K562 (cell line): ENCODE measurements around the gene INTS1.

ENCODE experiments used
- ATF7 ChIP-seq: fragments of 450-650 bp; IDR thresholded peaks from 2 replicates; pipeline ENCODE4 v1.7.1; 2014; ENCODE audit warnings: mild to moderate bottlenecking, moderate library complexity
- BRCA1 ChIP-seq, 2 experiments: fragments of 450-650 bp in 1 of 2; sonication (generic) in 1 of 2; formaldehyde crosslinking in 1 of 2; IDR thresholded peaks; 2 replicates each; pipeline versions ENCODE4 v1.5.0 to v1.6.1; 2017 to 2020; ENCODE audit warnings: mild to moderate bottlenecking in 1 of 2, missing genetic modification reagents in 1 of 2
- BRD9 ChIP-seq: fragments of 450-650 bp; IDR thresholded peaks from 2 replicates; pipeline ENCODE4 v1.6.1; 2018; ENCODE audit warnings: low read depth; ENCODE audit not compliant: partially characterized antibody
- CTCF ChIP-seq, 3 experiments: IDR thresholded peaks in 2 of 3; conservative IDR thresholded peaks in 1 of 3; 2 replicates each; pipeline ENCODE4 v1.5.1; 2011 to 2012; ENCODE audit warnings: low read length in 3 of 3, mild to moderate bottlenecking in 3 of 3, control low read depth in 2 of 3, improper control_type of control experiment in 1 of 3, inconsistent platforms in 1 of 3, low read depth in 1 of 3, mixed read lengths in 1 of 3, moderate library complexity in 1 of 3; ENCODE audit not compliant: insufficient read depth in 2 of 3
- ETV5 ChIP-seq: sonication (generic); formaldehyde crosslinking; IDR thresholded peaks from 2 replicates; pipeline ENCODE4 v1.4.0; 2020; ENCODE audit warnings: low read depth, mild to moderate bottlenecking, missing genetic modification reagents
- FOXA1 ChIP-seq: fragments of 450-650 bp; IDR thresholded peaks from 2 replicates; pipeline ENCODE4 v1.6.1; 2016; ENCODE audit warnings: mild to moderate bottlenecking, borderline replicate concordance
- FOXK2 ChIP-seq, 2 experiments: fragments of 450-650 bp; IDR thresholded peaks in 1 of 2; conservative IDR thresholded peaks in 1 of 2; 2 replicates each; pipeline ENCODE4 v1.6.1; 2016; ENCODE audit warnings: low read depth in 2 of 2, mild to moderate bottlenecking in 1 of 2
- GTF2A2 ChIP-seq: IDR thresholded peaks from 2 replicates; pipeline ENCODE4 v1.6.1; 2016; ENCODE audit warnings: mild to moderate bottlenecking, missing genetic modification characterization, missing compliant biosample characterization
- PTRF ChIP-seq: fragments of 450-650 bp; IDR thresholded peaks from 2 replicates; pipeline ENCODE4 v1.6.1; 2016; ENCODE audit warnings: mild to moderate bottlenecking, missing genetic modification characterization, missing compliant biosample characterization
- SIN3B ChIP-seq: fragments of 450-650 bp; IDR thresholded peaks from 2 replicates; pipeline ENCODE4 v1.6.1; 2017; ENCODE audit warnings: low read depth, mild to moderate bottlenecking, moderate library complexity
- TF ChIP-seq, protein P1 (sequence below): IDR thresholded peaks from 2 replicates; pipeline ENCODE4 v1.6.1; 2012; ENCODE audit warnings: low read depth, low read length, improper control_type of control experiment, borderline replicate concordance
- TF ChIP-seq, protein P2 (sequence below), 3 experiments: fragments of 200-800 bp in 1 of 3; fragments of 250-450 bp in 1 of 3; fragments of 450-650 bp in 1 of 3; sonication (Bioruptor Pico) in 1 of 3; sonication (Bioruptor generic) in 1 of 3; formaldehyde crosslinking in 1 of 3; IDR thresholded peaks; 2 replicates each; pipeline versions ENCODE4 v1.6.1 to v1.8.0; 2016 to 2022; ENCODE audit warnings: mild to moderate bottlenecking in 2 of 3, missing genetic modification characterization in 2 of 3, missing compliant biosample characterization in 1 of 3, moderate library complexity in 1 of 3
- TF ChIP-seq, protein P3 (sequence below): sonication (generic); formaldehyde crosslinking; IDR thresholded peaks from 2 replicates; pipeline ENCODE4 v1.8.1; 2022; ENCODE audit warnings: missing genetic modification reagents
- TF ChIP-seq, protein P4 (sequence below): fragments of 450-650 bp; conservative IDR thresholded peaks from 2 replicates; pipeline ENCODE4 v1.6.1; 2016; ENCODE audit warnings: missing genetic modification characterization, low read depth, mild to moderate bottlenecking, missing compliant biosample characterization, moderate library complexity

DNA sequence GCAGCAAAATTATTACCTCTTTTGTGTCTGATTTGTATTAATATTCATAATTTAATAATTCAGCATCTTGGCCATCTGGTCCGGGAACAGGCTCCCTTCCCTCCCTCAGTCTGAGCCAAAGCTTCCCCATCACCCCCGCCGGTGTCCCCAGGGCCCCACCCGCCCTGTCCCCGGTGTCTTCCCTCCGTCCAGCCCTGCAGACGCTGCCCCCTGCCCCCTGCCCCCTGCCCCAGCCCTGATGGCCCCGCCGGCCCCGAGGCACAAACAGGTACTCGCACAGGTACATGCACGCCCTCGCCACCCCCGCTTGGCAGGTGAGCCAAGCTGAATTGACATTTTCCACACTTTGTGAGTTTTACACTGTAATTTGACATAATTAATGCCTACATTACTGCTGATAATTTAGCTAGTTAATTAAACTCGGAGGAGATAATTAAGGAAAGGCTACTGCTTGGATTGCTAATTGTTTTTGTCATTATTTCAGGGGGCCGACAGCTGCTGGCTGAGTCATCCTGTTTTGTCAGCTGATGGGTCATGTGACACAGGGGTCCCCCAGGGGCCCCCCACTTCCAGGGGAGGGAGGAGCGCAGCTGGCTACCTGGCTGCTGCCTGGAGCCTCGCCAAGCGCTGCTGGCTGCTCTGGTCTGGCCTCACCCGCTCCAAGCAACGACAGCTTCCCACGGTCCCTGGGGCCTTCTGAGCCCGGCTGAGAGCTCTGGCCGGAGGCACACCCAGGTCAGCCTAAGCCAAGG lies 81.5 kb downstream of the INTS1 start:
- TF ChIP-seq SIN3B (no peak), CTCF (IDR thresholded peaks at IDR 0.05 in 2 of 3, conservative IDR thresholded peaks at IDR 0.05 in 1 of 3; ENCODE audit: insufficient read depth in 2 of 3, low read depth in 1 of 3, low read length in 3 of 3) (no peak), ETV5 (CRISPR knock-in tag) (no peak), BRCA1 (IDR thresholded peaks at IDR 0.05) (no peak), BRCA1 (CRISPR knock-in tag; IDR thresholded peaks at IDR 0.05) (no peak), FOXK2 (conservative IDR thresholded peaks at IDR 0.05 in 1 of 2, IDR thresholded peaks at IDR 0.05 in 1 of 2; ENCODE audit: low read depth in 2 of 2) (no peak), FOXA1 (no peak), PTRF (tag) (no peak), GTF2A2 (no peak), BRD9 (no peak), ATF7 (no peak)
- TF ChIP-seq, protein P1, sequence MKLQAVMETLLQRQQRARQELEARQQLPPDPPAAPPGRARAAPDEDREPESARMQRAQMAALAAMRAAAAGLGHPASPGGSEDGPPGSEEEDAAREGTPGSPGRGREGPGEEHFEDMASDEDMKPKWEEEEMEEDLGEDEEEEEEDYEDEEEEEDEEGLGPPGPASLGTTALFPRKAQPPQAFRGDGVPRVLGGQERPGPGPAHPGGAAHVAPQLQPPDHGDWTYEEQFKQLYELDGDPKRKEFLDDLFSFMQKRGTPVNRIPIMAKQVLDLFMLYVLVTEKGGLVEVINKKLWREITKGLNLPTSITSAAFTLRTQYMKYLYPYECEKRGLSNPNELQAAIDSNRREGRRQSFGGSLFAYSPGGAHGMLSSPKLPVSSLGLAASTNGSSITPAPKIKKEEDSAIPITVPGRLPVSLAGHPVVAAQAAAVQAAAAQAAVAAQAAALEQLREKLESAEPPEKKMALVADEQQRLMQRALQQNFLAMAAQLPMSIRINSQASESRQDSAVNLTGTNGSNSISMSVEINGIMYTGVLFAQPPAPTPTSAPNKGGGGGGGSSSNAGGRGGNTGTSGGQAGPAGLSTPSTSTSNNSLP, result no peak
- TF ChIP-seq, protein P2, sequence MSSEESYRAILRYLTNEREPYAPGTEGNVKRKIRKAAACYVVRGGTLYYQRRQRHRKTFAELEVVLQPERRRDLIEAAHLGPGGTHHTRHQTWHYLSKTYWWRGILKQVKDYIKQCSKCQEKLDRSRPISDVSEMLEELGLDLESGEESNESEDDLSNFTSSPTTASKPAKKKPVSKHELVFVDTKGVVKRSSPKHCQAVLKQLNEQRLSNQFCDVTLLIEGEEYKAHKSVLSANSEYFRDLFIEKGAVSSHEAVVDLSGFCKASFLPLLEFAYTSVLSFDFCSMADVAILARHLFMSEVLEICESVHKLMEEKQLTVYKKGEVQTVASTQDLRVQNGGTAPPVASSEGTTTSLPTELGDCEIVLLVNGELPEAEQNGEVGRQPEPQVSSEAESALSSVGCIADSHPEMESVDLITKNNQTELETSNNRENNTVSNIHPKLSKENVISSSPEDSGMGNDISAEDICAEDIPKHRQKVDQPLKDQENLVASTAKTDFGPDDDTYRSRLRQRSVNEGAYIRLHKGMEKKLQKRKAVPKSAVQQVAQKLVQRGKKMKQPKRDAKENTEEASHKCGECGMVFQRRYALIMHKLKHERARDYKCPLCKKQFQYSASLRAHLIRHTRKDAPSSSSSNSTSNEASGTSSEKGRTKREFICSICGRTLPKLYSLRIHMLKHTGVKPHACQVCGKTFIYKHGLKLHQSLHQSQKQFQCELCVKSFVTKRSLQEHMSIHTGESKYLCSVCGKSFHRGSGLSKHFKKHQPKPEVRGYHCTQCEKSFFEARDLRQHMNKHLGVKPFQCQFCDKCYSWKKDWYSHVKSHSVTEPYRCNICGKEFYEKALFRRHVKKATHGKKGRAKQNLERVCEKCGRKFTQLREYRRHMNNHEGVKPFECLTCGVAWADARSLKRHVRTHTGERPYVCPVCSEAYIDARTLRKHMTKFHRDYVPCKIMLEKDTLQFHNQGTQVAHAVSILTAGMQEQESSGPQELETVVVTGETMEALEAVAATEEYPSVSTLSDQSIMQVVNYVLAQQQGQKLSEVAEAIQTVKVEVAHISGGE (CRISPR knock-in tag; IDR thresholded peaks at IDR 0.05), result no peak
- TF ChIP-seq, protein P3, sequence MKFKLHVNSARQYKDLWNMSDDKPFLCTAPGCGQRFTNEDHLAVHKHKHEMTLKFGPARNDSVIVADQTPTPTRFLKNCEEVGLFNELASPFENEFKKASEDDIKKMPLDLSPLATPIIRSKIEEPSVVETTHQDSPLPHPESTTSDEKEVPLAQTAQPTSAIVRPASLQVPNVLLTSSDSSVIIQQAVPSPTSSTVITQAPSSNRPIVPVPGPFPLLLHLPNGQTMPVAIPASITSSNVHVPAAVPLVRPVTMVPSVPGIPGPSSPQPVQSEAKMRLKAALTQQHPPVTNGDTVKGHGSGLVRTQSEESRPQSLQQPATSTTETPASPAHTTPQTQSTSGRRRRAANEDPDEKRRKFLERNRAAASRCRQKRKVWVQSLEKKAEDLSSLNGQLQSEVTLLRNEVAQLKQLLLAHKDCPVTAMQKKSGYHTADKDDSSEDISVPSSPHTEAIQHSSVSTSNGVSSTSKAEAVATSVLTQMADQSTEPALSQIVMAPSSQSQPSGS (CRISPR knock-in tag), result no peak
- TF ChIP-seq, protein P4, sequence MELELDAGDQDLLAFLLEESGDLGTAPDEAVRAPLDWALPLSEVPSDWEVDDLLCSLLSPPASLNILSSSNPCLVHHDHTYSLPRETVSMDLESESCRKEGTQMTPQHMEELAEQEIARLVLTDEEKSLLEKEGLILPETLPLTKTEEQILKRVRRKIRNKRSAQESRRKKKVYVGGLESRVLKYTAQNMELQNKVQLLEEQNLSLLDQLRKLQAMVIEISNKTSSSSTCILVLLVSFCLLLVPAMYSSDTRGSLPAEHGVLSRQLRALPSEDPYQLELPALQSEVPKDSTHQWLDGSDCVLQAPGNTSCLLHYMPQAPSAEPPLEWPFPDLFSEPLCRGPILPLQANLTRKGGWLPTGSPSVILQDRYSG (tag), result no peak
